ENCODE measurements around the gene DERL2.

GRCh38 chr17:5506307-5506706 is 20.3 kb upstream of the DERL2 start:
- TF ChIP-seq CTCF (IDR thresholded peaks at IDR 0.05) (no peak), POLR2AphosphoS5 (IDR thresholded peaks at IDR 0.05) (no peak), POLR2A (IDR thresholded peaks at IDR 0.05) (no peak), EP300 (IDR thresholded peaks at IDR 0.05) (no peak)
